HG03565 (cell line): Measurements from ENCODE around the gene IGSF9.

ENCODE experiments used
- ATAC-seq: cut with Tn5 transposase; IDR thresholded peaks from one replicate; pipeline ENCODE4 v1.9.1; 2021; ENCODE audit warnings: mild to moderate bottlenecking, moderate library complexity; ENCODE audit not compliant: unreplicated experiment

Gene IGSF9

GRCh38 chr1:159877695-159878444 is 67.5 kb downstream of the IGSF9 start:
- ATAC-seq = no peak
